Measurements from ENCODE around the gene PARP2. TPM values are rescaled to one million over a fixed set of nuclear protein-coding genes. Genes with fewer than 3 reads are reported as not detected.
"Not testable (repeated sequence)": the region's sequence is repeated elsewhere in the genome, so short reads cannot be mapped to it uniquely, and the experiment has no call there.

The PARP2 gene
- total RNA-seq, 1 donor from 2014 or later, result 17.1 TPM

- peaks cover 75% of the 10 kb centered on the region for H3K36me3 ChIP-seq
- no peak overlapping the region for H3K27ac ChIP-seq
Measured at GRCh38 chr14:20347747-20348146, 4.3 kb downstream of the PARP2 start.

GRCh38 chr14:20350282-20350681, 6.8 kb downstream of the PARP2 start:
- Histone ChIP-seq H3K27ac (no peak overlapping the region), H3K9me3 (no peaks in the 10 kb centered on the region), H3K4me3 (no peak overlapping the region), H3K27me3 (ENCODE audit: low read depth) (no peaks in the 10 kb centered on the region), H3K4me1 (no peaks in the 10 kb centered on the region), H3K36me3 (peaks cover 96% of the 10 kb centered on the region)
- intact Hi-C loops (cut with DNase I), result no loop called here
- TF ChIP-seq, protein P1, sequence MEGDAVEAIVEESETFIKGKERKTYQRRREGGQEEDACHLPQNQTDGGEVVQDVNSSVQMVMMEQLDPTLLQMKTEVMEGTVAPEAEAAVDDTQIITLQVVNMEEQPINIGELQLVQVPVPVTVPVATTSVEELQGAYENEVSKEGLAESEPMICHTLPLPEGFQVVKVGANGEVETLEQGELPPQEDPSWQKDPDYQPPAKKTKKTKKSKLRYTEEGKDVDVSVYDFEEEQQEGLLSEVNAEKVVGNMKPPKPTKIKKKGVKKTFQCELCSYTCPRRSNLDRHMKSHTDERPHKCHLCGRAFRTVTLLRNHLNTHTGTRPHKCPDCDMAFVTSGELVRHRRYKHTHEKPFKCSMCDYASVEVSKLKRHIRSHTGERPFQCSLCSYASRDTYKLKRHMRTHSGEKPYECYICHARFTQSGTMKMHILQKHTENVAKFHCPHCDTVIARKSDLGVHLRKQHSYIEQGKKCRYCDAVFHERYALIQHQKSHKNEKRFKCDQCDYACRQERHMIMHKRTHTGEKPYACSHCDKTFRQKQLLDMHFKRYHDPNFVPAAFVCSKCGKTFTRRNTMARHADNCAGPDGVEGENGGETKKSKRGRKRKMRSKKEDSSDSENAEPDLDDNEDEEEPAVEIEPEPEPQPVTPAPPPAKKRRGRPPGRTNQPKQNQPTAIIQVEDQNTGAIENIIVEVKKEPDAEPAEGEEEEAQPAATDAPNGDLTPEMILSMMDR (IDR thresholded peaks at IDR 0.05), result no peak
- ATAC-seq (no peak), DNase-seq (no peak)

More at GRCh38 chr14:20347747-20348146, 4.3 kb downstream of the PARP2 start:
- Histone ChIP-seq H3K27me3 (ENCODE audit: low read depth) (no peaks in the 10 kb centered on the region), H3K4me1 (peaks cover 11% of the 10 kb centered on the region), H3K4me3 (no peak overlapping the region), H3K9me3 (no peaks in the 10 kb centered on the region)
- DNase-seq, result no peak
- ATAC-seq, result no peak
- TF ChIP-seq, protein P1 (IDR thresholded peaks at IDR 0.05), result no peak
- intact Hi-C loops (cut with DNase I), result no loop called here

DNA sequence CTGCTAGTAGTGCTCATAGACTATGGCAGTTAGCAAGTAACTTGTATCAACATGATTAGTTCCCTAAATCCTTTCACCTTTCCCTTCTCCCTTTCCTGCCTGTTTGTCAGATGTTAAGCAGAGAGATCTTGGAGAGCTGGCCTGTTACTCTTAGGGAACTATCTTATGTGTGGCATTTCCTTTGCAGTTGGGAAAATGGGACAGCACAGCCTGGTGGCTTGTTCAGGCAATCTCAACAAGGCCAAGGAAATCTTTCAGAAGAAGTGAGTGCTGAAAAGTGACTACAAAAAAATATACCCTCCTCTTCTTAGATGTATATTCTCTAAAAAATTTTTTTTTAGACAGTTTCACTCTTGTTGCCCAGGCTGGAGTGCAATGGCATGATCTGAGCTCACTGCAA, 7.4 kb downstream of the PARP2 start:
- Histone ChIP-seq H3K9me3 (no peaks in the 10 kb centered on the region), H3K27ac (no peak overlapping the region), H3K36me3 (peaks cover 96% of the 10 kb centered on the region), H3K27me3 (ENCODE audit: low read depth) (no peaks in the 10 kb centered on the region), H3K4me3 (no peak overlapping the region), H3K4me1 (no peaks in the 10 kb centered on the region)
- DNase-seq (no peak), ATAC-seq (no peak)
- intact Hi-C loops (cut with DNase I), result no loop called here
- TF ChIP-seq, protein P1 (IDR thresholded peaks at IDR 0.05), result no peak

DNA sequence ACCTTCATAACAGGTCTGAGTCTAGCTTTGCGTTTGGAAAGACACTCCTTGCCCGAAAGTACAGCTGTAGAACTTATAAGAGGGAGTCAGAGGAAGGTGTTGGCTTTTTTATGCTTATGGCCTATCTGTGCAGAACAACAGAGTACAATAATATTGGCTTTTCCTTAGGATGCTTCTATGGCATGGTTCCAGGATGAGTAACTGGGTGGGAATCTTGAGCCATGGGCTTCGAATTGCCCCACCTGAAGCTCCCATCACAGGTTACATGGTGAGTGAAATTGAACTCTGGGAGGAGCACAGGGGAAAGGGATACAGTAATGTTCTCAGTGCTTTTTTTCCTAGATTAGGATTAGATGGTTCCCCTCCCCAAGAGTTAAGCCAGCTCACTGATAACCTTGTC, 13.0 kb downstream of the PARP2 start:
- TF ChIP-seq, protein P1 (IDR thresholded peaks at IDR 0.05), result no peak
- H3K9me3 ChIP-seq, result no peaks in the 10 kb centered on the region
- H3K36me3 ChIP-seq, result peaks cover 75% of the 10 kb centered on the region
- H3K4me3 ChIP-seq, result no peak overlapping the region
- H3K4me1 ChIP-seq, result no peaks in the 10 kb centered on the region
- no peak for ATAC-seq
- no peak overlapping the region for H3K27ac ChIP-seq
- intact Hi-C loops (cut with DNase I), result no loop called here
- no peaks in the 10 kb centered on the region for H3K27me3 ChIP-seq (ENCODE audit: low read depth)
- DNase-seq, result no peak

- H3K27me3 ChIP-seq (ENCODE audit: low read depth); H3K27ac ChIP-seq; H3K4me1 ChIP-seq; H3K4me3 ChIP-seq; DNase-seq; intact Hi-C loops (cut with DNase I); H3K9me3 ChIP-seq; ATAC-seq: not testable (repeated sequence)
- H3K36me3 ChIP-seq, result peaks cover 73% of the 10 kb centered on the region
Measured at GRCh38 chr14:20358474-20358873, 15.0 kb downstream of the PARP2 start.

- Histone ChIP-seq H3K4me3 (no peak overlapping the region), H3K36me3 (peaks cover 93% of the 10 kb centered on the region), H3K9me3 (no peaks in the 10 kb centered on the region), H3K27ac (no peak overlapping the region), H3K4me1 (no peaks in the 10 kb centered on the region), H3K27me3 (ENCODE audit: low read depth) (no peaks in the 10 kb centered on the region)
- no peak for ATAC-seq
- TF ChIP-seq, protein P1 (IDR thresholded peaks at IDR 0.05), result no peak
- intact Hi-C loops (cut with DNase I), result no loop called here
- no peak for DNase-seq
Measured at GRCh38 chr14:20365928-20366327, 22.5 kb downstream of the PARP2 start.

Data from lower lobe of right lung (tissue), 2 donors.